BE2C (cell line): Measurements from ENCODE around the gene C2CD3.
"Not testable (repeated sequence)": the region's sequence is repeated elsewhere in the genome, so short reads cannot be mapped to it uniquely, and the experiment has no call there.

Source experiments
- DNase-seq: peaks from one replicate; pipeline ENCODE4 v3.0.0-alpha.2; 2020
- H3K27me3 ChIP-seq: fragments of 250-450 bp; sonication (Bioruptor Pico); 2 replicates; pipeline ENCODE4 v1.5.1; 2020; ENCODE audit warnings: mild to moderate bottlenecking
- H3K36me3 ChIP-seq: fragments of 250-450 bp; sonication (Bioruptor Pico); 2 replicates; pipeline ENCODE4 v1.5.1; 2020; ENCODE audit warnings: mild to moderate bottlenecking
- H3K4me1 ChIP-seq: fragments of 250-450 bp; sonication (Bioruptor Pico); 2 replicates; pipeline ENCODE4 v1.5.1; 2020
- H3K4me3 ChIP-seq: 2 replicates; pipeline ENCODE4 v1.5.1; 2011; ENCODE audit warnings: low read depth, low read length
- H3K9me3 ChIP-seq: fragments of 250-450 bp; sonication (Bioruptor Pico); 2 replicates; pipeline ENCODE4 v1.5.1; 2020
- CTCF ChIP-seq: IDR thresholded peaks from 2 replicates; pipeline ENCODE4 v1.5.1; 2012; ENCODE audit warnings: mild to moderate bottlenecking, low read depth, low read length

Gene C2CD3

GRCh38 chr11:74085542-74085892 lies 85.3 kb downstream of the C2CD3 start:
- H3K9me3 ChIP-seq: no peaks in the 10 kb centered on the region
- no peak for TF ChIP-seq CTCF
- H3K36me3 ChIP-seq: peaks cover 56% of the 10 kb centered on the region
- DNase-seq: no peak
- H3K4me3 ChIP-seq: no peak overlapping the region
- peaks cover 5% of the 10 kb centered on the region for H3K4me1 ChIP-seq
- H3K27me3 ChIP-seq: no peaks in the 10 kb centered on the region

GRCh38 chr11:74084796-74085541 lies 85.8 kb downstream of the C2CD3 start:
- Histone ChIP-seq H3K4me3 (no peak overlapping the region), H3K4me1 (peaks cover 5% of the 10 kb centered on the region), H3K36me3 (peaks cover 54% of the 10 kb centered on the region), H3K9me3 (no peaks in the 10 kb centered on the region), H3K27me3 (no peaks in the 10 kb centered on the region)
- no peak for TF ChIP-seq CTCF
- no peak for DNase-seq

- peaks cover 50% of the 10 kb centered on the region for H3K36me3 ChIP-seq
- not testable (repeated sequence) for H3K27me3 ChIP-seq, H3K4me3 ChIP-seq, DNase-seq, H3K9me3 ChIP-seq, H3K4me1 ChIP-seq
These were observed 86.9 kb downstream of the C2CD3 start for GRCh38 chr11:74083927-74084326.

GRCh38 chr11:74081428-74081827 lies 89.4 kb downstream of the C2CD3 start:
- peaks cover 3% of the 10 kb centered on the region; the same call in 1 of the 2 replicates for H3K4me1 ChIP-seq
- no peak overlapping the region for H3K4me3 ChIP-seq
- no peaks in the 10 kb centered on the region for H3K9me3 ChIP-seq
- no peak for TF ChIP-seq CTCF
- H3K27me3 ChIP-seq: no peaks in the 10 kb centered on the region
- no peak for DNase-seq
- H3K36me3 ChIP-seq: peaks cover 44% of the 10 kb centered on the region

- no peak for DNase-seq
- Histone ChIP-seq H3K36me3 (peaks cover 39% of the 10 kb centered on the region), H3K4me1 (no peaks in the 10 kb centered on the region), H3K4me3 (no peak overlapping the region), H3K9me3 (no peaks in the 10 kb centered on the region), H3K27me3 (no peaks in the 10 kb centered on the region)
- TF ChIP-seq CTCF: no peak
These were observed 93.6 kb downstream of the C2CD3 start for GRCh38 chr11:74077193-74077592.

- peaks cover 34% of the 10 kb centered on the region for H3K36me3 ChIP-seq
- no peaks in the 10 kb centered on the region for H3K27me3 ChIP-seq
- no peak for DNase-seq
- TF ChIP-seq CTCF: no peak
- H3K4me1 ChIP-seq: no peaks in the 10 kb centered on the region
- no peak overlapping the region for H3K4me3 ChIP-seq
- no peaks in the 10 kb centered on the region for H3K9me3 ChIP-seq
These were observed 98.1 kb downstream of the C2CD3 start for GRCh38 chr11:74072721-74073120.
